GDM1 (cell line): Measurements from ENCODE around the gene SHISA7.

ENCODE experiments used
- DNase-seq: peaks from one replicate; lab custom pipeline; 2025; lab: John Stamatoyannopoulos, UW

The SHISA7 gene

DNA sequence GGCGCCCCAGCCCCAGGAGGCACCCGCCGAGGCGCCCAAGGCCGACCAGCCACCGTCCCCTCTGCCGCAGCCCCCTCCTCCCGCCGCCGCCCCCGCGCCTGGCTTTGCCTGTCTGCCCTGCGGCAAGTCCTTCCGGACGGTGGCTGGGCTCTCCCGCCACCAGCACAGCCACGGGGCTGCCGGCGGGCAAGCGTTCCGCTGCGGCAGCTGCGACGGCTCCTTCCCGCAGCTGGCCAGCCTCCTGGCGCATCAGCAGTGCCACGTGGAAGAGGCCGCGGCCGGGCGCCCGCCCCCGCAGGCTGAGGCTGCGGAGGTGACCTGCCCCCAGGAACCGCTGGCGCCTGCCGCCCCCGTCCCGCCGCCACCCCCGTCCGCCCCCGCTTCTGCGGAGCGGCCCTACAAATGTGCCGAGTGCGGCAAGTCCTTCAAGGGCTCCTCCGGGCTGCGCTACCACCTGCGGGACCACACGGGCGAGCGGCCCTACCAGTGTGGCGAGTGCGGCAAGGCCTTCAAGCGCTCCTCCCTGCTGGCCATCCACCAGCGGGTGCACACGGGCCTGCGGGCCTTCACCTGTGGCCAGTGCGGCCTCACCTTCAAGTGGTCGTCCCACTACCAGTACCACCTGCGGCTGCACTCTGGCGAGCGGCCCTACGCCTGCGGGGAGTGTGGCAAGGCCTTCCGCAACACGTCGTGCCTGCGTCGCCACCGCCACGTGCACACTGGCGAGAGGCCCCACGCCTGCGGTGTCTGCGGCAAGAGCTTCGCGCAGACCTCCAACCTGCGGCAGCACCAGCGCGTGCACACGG lies 39.3 kb upstream of the SHISA7 start:
- no peak for DNase-seq

DNA sequence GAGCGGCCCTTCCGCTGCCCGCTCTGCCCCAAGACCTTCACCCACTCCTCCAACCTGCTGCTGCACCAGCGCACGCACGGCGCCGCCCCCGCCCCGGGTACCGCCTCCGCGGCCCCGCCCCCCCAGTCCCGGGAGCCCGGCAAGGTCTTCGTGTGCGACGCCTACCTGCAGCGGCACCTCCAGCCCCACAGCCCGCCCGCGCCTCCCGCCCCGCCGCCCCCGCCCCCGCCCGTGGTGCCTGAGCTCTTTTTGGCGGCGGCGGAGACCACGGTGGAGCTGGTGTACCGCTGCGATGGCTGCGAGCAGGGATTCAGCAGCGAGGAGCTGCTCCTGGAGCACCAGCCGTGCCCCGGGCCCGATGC lies 38.7 kb upstream of the SHISA7 start:
- DNase-seq: no peak

- DNase-seq: no peak
These were observed 38.2 kb upstream of the SHISA7 start for GRCh38 chr19:55481148-55481793.

- no peak for DNase-seq
These were observed 36.5 kb upstream of the SHISA7 start for GRCh38 chr19:55479451-55480230.

- DNase-seq: no peak
These were observed 35.9 kb upstream of the SHISA7 start for GRCh38 chr19:55479045-55479444.

DNA sequence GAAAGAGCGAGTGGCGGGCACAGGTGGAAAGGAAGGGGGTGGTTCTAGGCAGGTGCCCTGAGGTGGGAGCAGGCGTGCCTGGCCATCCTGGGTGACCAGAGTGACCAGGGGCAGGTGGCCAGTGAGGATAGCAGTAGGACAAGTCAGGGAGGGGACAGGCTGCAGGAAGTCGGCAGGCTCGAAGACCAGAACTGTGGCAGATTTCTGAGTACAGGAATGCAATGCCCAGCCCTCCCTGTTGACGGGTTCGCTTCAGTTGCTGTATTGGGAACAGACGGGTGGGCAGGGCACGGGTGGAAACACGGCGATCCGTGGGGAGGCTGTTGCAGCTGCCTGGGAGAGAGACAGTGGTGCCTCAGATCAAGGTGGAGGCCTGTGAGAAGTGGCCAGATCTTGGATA lies 35.3 kb upstream of the SHISA7 start:
- no peak for DNase-seq

DNA sequence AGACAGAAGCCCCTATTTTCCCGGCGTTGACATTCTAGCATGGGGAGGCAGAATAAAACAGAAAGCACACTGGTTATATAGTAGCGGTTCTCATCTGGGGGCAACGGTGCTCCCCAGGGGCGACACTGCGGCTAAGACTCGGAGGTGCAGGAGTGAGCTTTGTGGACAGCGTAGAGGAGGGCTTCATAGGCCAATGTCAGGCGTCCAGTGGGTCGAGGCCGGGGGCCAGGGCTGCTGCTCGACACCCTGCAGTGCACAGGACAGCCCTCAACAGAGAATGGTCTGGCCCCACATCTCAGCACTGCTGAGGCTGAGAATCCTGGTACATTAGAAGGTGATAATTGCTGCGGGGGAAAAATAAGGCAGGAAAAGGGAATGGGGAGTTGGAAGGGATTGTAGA lies 34.8 kb upstream of the SHISA7 start:
- DNase-seq: no peak

DNA sequence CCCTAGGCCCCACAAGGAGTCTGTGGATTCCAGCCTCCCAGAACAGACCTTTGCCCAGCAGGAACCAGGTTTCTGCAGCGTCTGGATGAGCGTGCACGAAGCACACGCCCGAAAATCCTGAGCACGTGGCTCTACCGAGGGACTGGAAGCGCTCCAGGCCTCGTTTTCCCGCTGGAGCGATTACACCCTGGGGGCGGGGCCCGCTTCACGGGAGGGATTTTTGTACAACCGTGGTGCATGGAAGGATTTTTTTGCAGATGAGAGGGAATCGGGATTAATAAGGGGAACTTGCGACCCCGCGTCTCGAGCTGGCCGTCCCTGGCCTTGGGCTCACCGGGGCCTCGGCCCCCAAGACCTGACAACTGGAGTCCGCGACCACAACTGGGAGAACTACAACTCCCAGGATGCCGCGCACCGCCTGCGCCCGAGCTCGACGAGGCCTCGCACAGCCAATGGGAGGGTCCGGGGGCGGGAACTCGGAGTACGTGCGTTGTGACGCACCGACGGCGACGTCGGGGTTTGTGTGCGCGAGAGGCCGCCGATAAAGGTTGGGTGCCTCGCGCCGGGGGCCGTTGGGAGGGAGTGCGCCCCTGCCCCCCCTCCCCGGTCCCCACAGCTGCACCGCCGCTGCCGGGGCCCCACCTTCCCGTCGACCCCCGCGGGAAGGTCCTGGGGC lies 33.1 kb upstream of the SHISA7 start, which contains the start of gene ZNF628:
TSS of gene ZNF628 (plus strand) at position 518 of the 676 bp plus-strand sequence. CDS start 3,294 bp downstream, outside the sequence.
- peak; percentile 98 for DNase-seq

DNA sequence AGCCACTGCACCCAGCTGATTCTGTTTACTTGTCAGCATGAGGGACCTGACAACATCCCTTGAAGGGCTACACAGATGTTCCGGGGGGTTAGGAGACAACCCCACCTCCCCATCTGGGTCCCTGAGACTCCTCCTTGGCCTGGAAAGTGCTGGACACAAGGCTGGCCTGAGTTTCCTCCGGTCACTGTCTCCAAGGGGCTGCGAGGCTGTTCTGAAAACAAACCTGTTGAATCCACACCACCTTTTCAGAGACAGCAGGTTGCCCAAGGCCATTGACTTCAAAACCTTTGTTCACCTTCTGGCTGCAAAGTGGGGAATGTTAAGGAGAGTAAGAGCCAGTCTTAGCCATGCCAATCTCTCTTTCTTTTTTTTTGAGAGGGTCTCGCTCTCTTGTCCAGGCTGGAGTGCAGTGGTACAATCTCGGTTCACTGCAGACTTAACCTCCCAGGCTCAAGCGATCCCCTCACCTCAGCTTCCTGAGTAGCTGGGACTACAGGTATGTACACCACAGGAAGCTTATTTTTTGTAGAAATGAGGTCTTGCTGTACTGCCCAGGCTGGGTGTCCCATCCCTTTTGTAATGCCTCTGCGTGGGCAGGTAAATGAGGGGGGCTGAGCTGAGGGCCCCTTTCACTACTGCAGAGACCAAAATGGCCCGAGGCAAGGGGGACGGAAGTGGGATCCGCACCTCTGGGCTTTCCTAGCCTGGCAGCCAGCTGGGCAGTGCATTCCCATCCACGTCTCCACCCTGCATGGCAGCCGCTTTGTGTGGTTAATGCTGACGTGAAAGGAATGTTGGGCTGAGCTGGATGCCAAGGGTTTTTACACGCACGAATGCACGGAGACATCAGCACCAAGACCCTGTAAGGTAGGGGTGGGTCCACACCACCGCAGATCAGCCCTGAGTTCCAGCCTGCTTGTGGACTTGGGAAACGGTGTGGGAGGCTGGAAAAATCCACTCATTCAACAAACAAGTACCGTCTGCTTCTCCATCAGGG lies 31.5 kb upstream of the SHISA7 start:
- DNase-seq: no peak

- no peak for DNase-seq
These were observed 30.3 kb upstream of the SHISA7 start for GRCh38 chr19:55473225-55474012.

DNA sequence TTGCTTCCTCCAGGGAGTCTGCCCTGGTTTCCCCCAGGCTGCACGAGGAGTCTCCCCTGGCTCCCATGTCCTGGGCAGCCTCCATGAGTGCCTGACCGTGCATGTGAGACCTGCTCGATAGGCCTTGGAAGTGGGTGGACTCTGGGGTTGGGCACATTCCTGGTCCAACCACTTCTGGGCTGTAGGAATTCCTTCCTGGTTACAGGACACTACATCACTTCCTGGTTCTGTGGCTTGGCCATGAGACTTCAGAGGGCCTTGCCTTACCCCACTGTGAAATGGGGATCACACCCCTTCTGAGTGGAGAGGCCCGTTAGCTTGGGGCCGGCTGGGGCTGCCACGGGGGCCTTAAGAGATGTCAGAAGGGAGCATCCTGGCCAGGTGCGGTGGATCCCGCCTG lies 29.4 kb upstream of the SHISA7 start:
- DNase-seq: no peak

DNA sequence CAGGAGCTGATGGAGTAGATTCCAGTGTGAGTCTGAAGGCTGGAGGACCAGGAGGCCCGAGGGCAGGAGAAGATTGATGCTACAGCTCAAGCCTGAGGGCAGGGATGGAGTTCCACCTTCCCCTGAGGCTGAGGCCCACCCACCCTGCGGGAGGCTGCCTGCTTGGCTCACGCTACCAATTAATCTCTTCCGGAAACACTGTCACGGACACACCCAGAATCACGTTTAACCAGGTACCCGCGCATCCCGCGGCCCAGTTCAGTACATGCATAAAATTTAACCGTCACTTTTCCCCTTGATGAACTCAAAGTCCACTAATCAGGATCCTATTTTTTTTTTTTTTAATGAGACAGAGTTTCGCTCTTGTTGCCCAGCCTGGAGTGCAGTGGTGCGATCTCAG lies 28.2 kb upstream of the SHISA7 start:
- DNase-seq: no peak

DNA sequence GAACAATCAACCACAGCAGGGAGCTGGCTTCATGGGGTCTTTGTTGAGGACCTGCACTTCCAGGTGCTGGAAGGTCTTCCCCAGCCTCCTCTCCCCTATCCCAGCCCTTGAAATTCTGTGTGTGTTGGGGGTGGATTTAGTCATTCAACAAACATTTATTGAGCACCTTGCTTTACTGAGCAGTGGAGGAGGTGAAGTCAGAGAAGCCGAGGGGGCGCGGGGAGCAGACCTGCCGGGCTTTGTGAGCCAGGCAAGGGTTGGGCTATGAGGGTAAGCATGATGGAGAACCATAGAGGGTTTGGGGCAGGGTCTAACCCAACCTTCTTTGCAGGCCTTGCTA lies 24.9 kb upstream of the SHISA7 start:
- DNase-seq: no peak

GRCh38 chr19:55467236-55468053 lies 24.3 kb upstream of the SHISA7 start:
- DNase-seq: peak; percentile 10

DNA sequence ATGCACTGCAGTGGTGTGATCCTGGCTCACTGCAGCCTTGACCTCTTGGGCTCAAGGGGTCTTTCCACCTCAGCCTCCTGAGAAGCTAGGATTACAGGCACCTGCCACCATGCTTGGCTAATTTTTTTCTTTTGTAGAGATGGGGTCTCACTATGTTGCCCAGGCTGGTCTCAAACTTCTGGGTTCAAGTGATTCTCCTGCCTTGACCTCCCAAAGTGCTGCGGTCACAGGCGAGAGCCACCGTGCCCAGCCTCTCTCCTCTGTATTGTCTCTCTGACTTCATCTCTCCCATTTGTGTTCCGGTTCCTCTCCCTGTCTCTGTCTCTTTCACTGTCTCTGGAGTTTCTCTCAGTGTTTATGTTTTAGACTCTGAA lies 23.1 kb upstream of the SHISA7 start:
- no peak for DNase-seq

DNA sequence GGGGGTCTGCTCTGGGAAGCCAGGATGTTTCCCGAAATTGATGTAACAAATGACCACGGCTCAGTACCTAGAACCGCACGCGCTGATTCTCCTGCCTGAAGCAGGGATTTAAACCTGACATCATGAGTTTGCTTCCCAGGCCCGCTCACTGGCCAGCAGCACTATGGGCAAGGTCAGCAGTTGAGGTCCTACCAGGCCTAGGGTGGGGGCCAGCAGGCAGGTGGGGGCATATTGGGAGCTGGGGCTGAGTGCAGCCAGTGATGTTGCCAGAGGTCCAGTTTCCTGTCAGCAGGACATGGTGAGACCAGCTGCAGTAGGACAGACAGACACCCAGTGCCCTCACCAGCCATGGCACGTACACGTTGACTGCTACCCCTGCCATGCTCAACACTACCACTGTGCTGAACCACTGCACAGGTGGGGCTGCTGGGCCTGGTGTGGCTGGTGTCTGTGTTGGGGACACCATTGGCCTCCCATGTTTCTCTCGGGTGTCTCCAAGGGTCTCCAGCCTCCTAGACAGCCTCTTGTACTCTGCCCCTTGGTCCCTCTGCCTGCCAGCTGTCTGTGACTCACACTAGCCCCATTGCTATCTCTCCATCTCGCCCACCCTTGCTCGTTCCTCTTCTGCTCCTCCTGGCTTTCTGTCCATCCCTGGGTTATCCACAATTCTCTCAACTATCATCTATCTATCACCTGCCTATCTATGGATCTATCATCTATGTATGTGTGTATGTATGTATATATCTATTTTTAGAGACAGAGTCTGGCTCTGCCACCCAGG lies 22.6 kb upstream of the SHISA7 start:
- DNase-seq: no peak

GRCh38 chr19:55464662-55465054 lies 21.6 kb upstream of the SHISA7 start, which contains the start of gene C19orf85:
Gene C19orf85 (minus strand): TSS chr19:55464751. CDS start chr19:55464554, 197 bp downstream.
- DNase-seq: no peak

DNA sequence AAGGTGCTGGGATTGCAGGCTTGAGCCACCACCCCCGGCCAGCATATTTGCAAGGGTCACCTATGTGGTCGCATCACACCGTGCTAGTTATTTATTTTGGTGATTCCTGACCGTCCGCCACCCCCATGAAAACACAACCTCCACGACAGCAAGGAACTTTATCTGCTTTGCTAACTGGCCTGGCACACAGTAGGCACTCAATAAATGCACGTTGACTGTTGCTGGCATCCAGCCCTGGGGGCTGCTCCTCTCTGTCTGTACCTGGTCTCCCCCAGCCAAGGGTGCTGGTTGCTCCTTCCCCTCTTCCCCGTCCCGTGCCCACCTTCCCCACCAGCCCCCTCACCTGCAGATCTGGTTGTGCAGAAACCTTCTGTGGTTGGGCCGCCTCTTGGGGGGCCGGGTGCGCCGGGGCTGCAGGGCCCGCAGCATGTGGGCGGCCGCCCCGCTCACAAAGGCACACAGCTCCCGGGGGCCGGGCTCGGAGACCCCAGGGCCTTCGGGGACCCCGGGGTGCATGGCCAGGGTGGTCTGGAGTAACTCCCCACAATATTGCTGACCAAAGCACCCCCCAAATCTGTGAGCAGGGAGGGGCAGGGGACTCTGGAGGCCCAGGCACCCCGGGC lies 21.1 kb upstream of the SHISA7 start:
- no peak for DNase-seq
